ENCODE results near the gene L2HGDH.

The L2HGDH gene

DNA sequence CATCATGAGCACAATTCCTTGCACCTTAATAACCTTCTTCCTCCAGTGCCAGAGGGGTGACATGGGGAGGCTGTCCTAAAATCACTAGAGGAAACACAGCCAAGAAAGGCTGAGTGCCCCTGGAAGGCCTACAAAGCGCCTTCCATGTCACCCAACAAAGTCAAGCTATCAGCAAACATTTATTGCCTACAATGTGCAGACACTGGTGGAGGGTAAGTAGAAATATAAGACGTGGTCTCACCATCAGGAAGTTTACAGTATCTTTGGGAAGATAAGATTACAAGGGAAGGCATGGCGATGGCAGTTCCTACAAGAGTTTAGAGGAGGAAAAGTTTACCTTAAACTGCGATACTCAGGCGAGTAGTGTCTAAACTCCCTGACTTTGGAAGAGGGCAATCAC is 28.0 kb upstream of the L2HGDH start:
- in situ Hi-C loops (cut with MboI; ENCODE audit: low sequenced_read_pairs) = no loop called here

DNA sequence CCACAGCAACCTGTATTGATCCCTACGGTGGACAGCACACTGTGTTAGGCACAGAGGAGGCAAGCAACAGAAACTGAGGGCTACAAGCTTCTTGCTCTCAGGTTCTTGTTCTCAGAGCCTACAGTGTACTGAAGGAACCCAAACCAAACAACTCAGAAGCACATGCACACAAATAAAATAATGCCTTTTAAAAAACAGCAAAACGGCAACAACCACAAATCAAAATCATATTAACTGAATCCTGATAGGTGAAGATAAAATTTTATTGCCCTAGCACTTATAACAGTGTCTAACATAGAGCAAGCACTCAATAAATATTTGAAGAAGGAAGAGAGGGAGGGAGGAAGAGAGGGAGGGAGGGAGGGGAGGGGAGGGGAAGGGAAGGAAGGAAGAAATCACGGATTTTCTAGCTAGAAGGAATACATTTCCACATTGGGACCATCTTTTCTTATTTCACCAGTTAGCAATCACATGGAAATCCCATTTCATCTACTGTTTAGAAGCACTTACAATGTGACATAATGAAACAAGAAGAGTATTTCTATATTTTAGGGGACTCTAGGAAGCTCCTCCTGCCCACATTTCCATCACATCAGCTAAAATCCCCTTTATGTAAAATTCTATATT is 27.3 kb upstream of the L2HGDH start:
- in situ Hi-C loops (cut with MboI; ENCODE audit: low sequenced_read_pairs) = no loop called here

DNA sequence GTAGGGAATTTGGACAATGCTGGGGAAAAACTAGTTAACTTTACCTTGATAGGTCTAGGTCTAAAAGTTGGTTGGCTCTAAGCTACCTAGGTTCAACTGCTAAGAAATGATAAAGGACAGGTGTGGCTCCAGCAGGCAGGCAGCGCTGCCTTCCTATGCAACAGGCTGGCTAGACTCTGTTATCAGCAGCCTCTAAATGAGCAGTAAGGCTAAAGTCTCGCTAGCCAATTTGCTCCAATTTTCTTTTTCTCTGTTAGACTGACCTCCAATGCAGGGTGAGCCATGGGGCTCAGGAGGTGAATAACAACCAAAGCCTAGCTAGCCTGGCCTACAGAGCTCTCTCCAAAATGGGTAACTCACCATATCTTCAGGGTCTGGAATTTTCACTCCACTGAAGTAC is 26.6 kb upstream of the L2HGDH start:
- in situ Hi-C loops (cut with MboI; ENCODE audit: low sequenced_read_pairs) = no loop called here

DNA sequence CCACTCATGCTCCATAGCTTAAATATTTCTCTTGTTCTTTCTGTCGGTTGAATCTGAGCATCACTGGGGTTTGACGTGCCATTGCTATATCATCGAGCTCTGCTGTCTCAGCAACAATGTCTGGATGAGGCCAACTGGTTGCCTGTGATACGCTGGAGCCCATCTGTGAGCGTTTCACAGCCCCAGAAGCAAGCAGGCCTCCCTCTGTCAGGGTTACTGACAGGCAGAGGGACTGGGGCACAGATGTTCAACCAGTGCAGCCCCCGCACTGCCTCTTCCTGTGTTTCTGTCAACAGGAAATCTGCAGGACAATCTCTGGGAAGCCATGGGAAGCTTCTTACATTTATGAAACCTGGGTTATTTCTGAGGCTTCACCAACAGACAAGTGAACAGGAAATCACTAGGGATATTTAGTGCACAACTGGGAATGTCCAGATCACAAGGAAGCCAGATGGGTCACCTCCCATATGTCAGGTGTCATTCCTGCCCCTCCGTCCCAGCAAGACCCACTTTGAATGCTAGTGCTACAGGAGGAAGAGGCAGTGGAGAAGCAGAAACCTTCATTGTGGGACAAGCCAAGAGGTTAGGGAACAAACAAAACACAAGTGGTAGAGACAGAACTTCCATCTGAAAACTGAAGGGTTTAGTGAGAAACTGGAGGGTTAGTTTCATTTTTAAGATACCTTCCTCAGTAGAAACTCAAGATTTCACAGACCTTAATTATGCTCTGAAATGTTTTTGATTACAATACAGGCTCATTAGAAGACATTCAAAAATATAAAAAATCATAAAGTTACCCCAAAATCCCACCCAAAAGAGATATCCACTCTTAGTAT is 24.2 kb upstream of the L2HGDH start:
- in situ Hi-C loops (cut with MboI; ENCODE audit: low sequenced_read_pairs) = no loop called here

DNA sequence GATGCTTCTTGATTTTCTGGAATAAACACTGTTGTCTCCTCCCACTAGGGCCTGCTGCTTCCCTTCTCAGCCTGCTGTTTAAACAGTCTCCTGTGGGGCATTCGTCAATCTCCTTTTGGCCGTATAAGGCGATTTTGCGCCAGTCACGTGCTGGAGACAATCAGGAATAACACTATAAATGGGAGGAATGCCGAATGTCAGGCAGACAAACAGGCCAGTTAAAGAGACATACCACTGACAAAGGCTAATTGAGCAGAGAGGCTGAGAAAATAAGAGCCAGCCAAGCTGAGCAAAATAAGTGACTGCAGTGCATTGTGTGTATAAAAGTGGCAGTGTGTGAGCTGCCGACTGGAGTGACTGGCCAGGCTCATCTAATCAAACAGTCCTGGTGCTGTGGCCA is 23.4 kb upstream of the L2HGDH start:
- in situ Hi-C loops (cut with MboI; ENCODE audit: low sequenced_read_pairs) = no loop called here

DNA sequence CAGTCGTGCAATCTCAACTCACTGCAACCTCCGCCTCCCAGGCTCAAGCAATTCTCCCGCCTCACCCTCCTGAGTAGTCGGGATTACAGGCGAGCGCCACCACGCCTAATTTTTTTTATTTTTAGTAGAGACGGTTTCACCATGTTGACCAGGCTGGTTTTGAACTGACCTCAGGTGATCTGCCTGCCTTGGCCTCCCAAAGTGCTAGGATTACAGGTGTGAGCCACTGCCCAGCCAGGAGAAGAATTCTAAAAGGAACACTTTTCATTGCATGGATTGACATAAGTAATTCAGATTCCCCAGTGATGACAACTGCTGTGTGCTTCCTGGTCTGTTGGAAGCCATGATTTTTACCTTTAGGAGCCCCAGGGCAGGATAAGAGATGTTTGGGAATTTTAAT is 22.2 kb upstream of the L2HGDH start:
- in situ Hi-C loops (cut with MboI; ENCODE audit: low sequenced_read_pairs) = no loop called here

DNA sequence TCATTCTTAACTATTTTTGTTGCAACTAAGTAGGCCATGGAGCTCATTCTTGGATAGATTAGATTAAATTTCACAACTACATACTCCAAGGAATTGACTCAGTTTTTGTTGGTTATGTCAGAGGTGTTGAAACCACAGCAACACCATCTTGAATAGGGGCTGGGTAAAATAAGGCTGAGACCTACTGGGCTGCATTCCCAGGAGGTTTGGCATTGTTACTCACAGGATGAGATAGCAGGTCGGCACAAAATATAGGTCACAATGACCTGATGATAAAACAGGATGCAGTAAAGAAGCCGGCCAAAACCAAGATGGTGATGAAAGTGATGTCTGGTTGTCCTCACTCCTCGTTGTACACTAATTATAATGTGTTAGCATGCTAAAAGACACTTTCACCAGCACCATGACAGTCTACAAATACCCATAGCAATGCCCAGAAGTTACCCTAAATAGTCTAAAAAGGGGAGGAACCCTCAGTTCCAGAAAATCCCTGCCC is 21.0 kb upstream of the L2HGDH start:
- in situ Hi-C loops (cut with MboI; ENCODE audit: low sequenced_read_pairs) = no loop called here

DNA sequence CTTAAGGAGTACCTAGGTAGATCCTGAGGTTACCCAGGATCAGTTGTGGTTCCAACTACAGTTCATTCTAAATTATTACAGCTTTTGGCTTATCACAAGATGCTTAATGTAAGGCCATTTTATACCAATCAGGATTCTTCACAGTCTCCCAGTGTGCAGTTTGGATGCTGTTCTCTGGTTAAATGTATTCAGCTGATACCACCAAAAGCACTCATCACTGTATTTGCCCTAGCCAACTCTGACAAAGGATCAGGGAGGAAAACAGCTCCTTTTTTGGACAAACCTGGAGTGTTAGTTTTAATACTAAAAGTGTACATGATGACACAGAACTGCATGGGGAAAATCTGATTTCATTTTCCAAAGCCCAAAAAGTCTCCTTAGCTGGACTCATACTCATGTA is 19.6 kb upstream of the L2HGDH start:
- in situ Hi-C loops (cut with MboI; ENCODE audit: low sequenced_read_pairs) = no loop called here

DNA sequence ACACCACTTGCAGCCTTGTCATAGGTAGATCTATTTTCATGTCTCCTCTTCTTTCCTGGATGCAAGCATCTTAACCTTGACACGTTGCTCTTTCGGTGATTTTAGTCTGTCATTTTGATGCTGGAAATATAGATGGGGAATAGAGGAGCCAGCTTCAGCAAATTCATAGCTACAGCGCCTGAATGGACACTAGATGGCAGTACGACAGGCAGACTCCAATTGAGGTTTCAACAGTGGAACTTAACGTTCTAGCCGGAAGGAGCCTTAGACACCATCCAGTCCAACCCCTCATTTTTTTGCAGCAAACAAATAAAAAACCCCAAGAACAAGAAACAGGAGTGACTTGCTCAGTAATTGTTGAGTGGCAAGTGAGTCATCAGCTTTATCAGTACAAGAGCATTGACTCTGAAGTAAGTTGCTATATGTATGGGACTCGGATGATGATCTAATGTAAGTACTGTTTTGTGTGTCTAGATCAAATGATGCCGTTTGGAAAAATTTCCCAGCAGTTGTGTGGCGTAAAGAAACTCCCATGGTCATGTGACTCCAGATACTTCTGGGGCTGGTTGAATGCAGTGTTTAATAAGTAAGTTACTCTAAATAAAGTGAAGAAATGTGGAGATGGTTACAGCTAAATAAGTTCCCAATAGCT is 9.1 kb upstream of the L2HGDH start:
- in situ Hi-C loops (cut with MboI; ENCODE audit: low sequenced_read_pairs) = loop anchor here (25.0 kb wide), 1 partner anchor 216 kb away; the partner anchor contains the start of gene MAP4K5

DNA sequence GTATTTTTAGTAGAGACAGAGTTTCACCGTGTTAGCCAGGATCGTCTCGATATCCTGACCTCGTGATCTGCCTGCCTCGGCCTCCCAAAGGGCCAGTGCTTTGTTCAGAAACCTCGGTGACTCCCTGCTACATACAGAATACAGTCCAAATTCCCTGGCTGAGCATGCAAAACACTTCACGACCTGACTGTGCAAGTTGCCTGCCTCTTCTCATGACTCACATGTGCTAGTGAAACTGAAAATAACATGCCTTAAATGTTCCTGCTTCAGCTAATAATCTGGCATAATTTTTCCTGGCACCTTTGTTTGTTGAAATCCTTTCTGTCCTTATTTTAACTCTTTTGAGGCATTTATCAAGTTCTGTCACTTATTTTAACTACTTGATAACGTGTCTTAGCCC is 8.3 kb upstream of the L2HGDH start:
- in situ Hi-C loops (cut with MboI; ENCODE audit: low sequenced_read_pairs) = loop anchor here (25.0 kb wide), 1 partner anchor 217 kb away; the partner anchor contains the start of gene MAP4K5

DNA sequence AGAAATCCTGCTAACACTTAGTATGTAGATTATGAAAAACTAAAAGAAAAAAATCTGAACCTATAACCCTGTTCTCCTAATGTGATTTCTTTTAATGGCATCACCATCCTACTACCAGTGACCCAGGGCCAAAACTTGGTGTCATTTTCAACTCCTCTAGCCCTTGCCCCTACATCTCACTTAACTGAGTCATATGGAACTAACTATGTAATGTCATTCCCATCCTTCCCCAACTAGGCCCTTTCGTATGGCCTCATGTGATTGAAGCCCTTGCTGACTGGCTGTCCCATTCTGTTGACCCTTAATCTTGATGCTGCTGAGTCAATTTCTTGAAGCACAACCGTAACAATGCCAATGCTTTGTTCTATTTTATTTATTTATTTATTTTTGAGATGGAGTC is 7.7 kb upstream of the L2HGDH start:
- in situ Hi-C loops (cut with MboI; ENCODE audit: low sequenced_read_pairs) = loop anchor here (25.0 kb wide), 1 partner anchor 218 kb away; the partner anchor contains the start of gene MAP4K5

DNA sequence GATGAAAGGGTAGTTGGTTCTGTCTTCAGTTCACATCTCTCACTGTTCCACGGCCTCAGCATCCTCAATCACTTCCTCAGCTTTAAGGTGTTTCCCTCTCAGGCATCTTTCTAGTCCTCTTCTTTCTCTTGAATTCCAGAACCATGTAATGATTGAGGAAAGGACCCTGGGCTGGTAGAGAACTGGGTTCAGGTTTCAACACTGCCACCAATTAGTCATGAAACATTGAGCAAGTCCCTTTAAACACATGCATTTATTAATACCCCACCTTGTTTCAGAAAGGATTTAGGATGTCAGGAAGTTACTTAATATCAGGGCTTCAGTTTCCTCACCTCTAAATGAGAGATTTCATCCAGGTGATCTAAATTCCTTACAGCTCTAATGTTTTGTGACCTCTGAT is 7.3 kb upstream of the L2HGDH start:
- in situ Hi-C loops (cut with MboI; ENCODE audit: low sequenced_read_pairs) = loop anchor here (25.0 kb wide), 1 partner anchor 218 kb away; the partner anchor contains the start of gene MAP4K5

DNA sequence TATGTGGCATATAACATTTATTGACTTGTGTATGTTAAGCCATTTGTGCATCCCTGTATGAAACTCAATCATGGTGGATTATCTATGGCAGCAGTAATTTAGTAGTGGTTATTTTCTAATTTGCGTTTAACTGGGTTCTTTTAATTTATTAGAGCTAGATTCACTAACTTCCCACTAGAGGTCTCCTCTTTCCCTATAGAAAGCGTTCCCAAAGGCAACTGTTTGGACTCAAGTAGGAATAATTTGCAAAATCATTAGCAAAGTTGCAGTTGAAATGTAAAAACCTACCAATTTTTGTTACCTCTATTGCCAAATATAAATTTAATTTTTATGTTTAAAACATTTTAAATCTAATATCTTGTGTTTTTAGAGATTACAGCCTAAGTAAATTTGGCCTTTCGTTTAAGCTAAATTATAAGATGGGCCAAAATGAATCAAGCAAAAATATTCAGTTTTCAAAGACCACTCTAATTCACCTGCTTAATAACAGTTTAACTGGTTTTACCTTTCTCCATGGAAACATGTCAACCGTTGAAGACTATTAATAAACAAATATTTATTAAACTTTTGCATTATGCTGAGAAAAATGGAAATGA is 6.1 kb upstream of the L2HGDH start:
- in situ Hi-C loops (cut with MboI; ENCODE audit: low sequenced_read_pairs) = loop anchor here (25.0 kb wide), 1 partner anchor 219 kb away; the partner anchor contains the start of gene MAP4K5

DNA sequence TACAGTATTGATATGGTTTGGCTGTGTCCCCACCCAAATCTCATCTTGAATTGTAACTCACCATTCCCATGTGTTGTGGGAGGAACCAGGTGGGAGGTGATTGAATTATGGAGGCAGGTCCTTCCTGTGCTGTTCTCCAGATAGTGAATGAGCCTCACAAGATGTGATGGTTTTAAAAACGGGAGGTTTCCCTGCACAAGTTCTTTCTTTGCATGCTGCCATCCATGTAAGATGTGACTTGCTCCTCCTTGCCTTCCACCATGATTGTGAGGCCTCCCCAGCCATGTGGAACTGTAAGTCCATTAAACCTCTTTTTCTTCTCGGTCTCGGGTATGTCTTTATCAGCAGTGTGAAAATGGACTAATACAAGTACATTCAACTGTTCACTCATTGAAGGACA is 2.1 kb upstream of the L2HGDH start:
- in situ Hi-C loops (cut with MboI; ENCODE audit: low sequenced_read_pairs) = loop anchor here (25.0 kb wide), 1 partner anchor 223 kb away; the partner anchor contains the start of gene MAP4K5

DNA sequence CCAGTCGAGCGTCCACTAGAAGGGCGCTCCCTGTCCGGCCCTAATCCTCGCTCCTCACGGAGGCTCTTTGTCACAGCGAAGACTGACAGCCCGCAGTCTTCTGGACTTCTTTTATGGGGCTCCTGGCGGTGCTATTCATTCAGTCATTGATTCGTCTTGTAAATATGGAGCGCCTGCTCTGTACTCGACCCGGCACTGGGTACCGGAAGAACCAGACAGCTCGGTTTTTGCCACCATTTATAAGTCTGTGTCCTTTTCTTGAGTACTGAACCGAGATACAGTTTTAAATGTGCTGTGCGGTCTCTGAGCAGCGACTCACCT is 665 bp upstream of the L2HGDH start:
- in situ Hi-C loops (cut with MboI; ENCODE audit: low sequenced_read_pairs) = loop anchor here (25.0 kb wide), 1 partner anchor 225 kb away; the partner anchor contains the start of gene MAP4K5

DNA sequence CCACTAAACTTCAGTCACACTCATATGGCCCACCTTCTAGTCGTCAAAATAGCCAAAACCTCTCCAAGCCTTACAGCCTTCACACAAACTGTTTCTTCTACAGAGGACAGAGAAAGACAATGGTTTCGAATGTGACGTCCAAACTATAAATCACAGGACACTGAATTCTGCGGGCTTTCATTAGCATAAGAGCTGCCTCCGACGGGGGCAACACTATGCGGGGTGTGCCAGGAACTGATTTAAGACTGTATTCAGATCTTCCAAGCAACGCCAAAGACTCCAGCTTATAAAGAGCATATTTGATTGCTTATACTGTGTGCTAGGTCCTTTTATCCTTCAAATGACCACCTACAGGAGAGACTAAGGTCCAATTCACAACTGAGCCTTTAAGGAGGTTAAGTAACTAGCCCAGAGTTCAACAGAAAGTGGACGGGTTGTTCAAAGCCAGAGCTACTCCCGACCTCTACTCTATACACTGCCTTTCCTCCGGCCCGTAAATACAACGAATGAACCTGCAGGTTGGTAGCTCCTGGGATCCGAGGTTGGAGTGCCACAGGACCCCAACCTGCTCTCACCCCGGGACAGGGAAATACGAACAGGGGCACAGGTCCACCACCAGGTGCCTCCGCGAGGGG is 575 bp downstream of the L2HGDH start:
- in situ Hi-C loops (cut with MboI; ENCODE audit: low sequenced_read_pairs) = loop anchor here (25.0 kb wide), 1 partner anchor 226 kb away; the partner anchor contains the start of gene MAP4K5

DNA sequence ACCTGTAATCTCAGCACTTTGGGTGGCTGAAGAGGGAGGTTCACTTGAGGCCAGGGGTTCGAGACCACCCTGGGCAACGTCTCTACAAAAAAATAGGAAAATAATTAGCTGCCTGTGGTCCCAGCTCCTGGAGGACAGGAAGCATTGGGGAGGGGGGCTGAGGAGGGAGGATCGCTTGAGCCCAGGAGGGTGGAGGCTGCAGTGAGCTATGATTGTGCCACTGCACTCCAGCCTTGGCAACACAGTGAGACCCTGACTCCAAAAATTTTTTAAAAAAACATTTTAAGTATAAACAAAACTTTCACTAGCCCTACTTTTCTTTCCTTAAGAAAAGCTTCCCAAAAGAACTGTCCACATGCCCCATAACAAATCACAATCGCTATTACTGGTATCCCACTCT is 1.6 kb downstream of the L2HGDH start:
- in situ Hi-C loops (cut with MboI; ENCODE audit: low sequenced_read_pairs) = loop anchor here (25.0 kb wide), 1 partner anchor 227 kb away; the partner anchor contains the start of gene MAP4K5

DNA sequence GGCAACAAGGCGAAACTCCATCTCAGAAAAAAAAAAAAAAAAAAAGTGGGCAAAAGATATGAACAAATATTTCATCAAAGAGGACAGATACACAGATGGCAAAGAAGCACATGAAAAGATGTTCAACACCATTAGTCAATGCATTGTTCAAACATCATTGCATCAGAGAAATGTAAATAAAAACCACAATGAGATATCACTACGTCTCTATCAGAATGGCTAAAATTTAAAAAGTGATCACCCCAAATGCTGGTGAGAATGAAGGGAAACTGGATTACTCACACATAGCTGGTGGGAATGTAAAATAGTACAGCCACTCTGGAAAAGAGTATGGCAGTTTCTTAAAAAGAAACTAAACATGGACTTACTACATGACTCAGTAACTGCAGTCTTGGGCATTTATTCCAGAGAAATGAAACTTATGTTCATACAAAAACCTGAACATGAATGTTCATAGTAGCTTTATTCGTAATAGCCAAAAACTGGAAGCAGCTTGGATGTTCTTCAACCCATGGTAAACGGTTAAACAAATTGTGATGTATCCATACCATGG is 3.6 kb downstream of the L2HGDH start:
- in situ Hi-C loops (cut with MboI; ENCODE audit: low sequenced_read_pairs) = loop anchor here (25.0 kb wide), 1 partner anchor 229 kb away; the partner anchor contains the start of gene MAP4K5

DNA sequence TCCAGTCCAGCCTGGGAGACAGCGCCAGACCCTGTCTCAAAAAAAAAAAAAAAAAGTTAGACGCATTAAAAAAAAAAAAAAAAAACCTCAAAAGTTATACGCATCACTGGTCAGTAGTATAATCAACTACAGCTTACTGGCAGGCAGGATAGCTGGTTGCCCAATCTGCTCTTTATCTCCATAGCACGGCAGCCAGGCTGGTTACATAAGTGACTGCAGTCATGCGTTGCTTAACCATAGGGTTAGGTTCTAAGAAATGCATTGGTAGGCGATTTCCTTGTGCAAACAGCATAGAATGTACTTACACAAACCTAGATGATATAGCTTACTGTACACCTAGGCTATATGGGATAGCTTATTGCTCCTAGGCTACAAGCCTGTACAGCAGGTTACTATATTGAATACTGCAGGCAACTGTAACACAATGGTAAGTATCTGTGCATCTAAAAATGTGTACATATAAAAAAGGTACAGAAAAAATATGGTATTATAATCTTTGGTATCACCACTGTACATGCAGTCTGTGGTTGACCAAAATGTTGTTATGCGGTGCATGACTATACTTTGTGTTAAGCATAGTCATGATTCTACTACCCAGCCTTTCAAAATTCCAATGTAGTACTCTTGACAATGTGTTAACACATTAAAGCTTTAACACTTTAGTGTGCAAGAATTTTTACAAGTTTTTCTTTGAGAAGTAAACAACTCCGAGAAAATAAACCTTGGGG is 8.1 kb downstream of the L2HGDH start:
- in situ Hi-C loops (cut with MboI; ENCODE audit: low sequenced_read_pairs) = loop anchor here (25.0 kb wide), 1 partner anchor 233 kb away; the partner anchor contains the start of gene MAP4K5

Data from HL-60/S4 treated with phorbol 12-myristate 13-acetate at 8.2 ng/mL for 4 days and 3 days (cell line).